Ascending aorta (tissue), 2 donors: ENCODE results near the gene TRIM56. TPM values are rescaled to one million over a fixed set of nuclear protein-coding genes. Genes with fewer than 3 reads are reported as not detected.
A peak's percentile ranks its signal among the peaks of the same experiment; 100 is the strongest.
"Not testable (repeated sequence)": the region's sequence is repeated elsewhere in the genome, so short reads cannot be mapped to it uniquely, and the experiment has no call there.

Experiments
- DNase-seq, 2 donors: peaks; one replicate each; pipeline ENCODE4 v3.0.0-alpha.2; 2019; ENCODE audit warnings: low spot score in 2 of 2
- H3K27ac ChIP-seq, 2 donors: fragments of 200-600 bp; sonication (generic); one replicate each; pipeline ENCODE4 v1.5.1; 2016 to 2017; ENCODE audit warnings: mild to moderate bottlenecking in 1 of 2
- H3K27me3 ChIP-seq: fragments of 200-600 bp; sonication (generic); one replicate; pipeline ENCODE4 v1.5.1; 2017
- H3K36me3 ChIP-seq, 2 donors: fragments of 200-600 bp; sonication (generic); one replicate each; pipeline ENCODE4 v1.5.1; 2016
- H3K4me1 ChIP-seq, 2 donors: fragments of 200-600 bp; sonication (generic); one replicate each; pipeline ENCODE4 v1.5.1; 2016 to 2017; ENCODE audit warnings: mild to moderate bottlenecking in 1 of 2
- H3K4me3 ChIP-seq, 2 donors: fragments of 200-600 bp; sonication (generic); one replicate each; pipeline ENCODE4 v1.5.1; 2016 to 2017; ENCODE audit warnings: mild to moderate bottlenecking in 1 of 2
- H3K9me3 ChIP-seq, 2 donors: fragments of 200-600 bp; sonication (generic); one replicate each; pipeline ENCODE4 v1.5.1; 2016
- intact Hi-C: fragments of 100-400 bp; cut with DNase I; formaldehyde crosslinking; loops from one replicate; pipeline ENCODE4 v1.15.1; 2023
- total RNA-seq: library from RNA; depleted of rRNA; stranded (reverse); fragments of >200 nt; gene quantifications from one replicate; pipeline ENCODE4 v1.1.0, GENCODE V29; 2016
- TF ChIP-seq, protein P1 (sequence below), 3 experiments: fragments of 200-600 bp in 2 of 3; fragments of 450-650 bp in 1 of 3; sonication (generic) in 2 of 3; IDR thresholded peaks; one replicate each; pipeline ENCODE4 v1.5.1; 2016 to 2019; ENCODE audit warnings: antibody characterized with exemption in 3 of 3, mild to moderate bottlenecking in 1 of 3, moderate library complexity in 1 of 3

The TRIM56 gene
- total RNA-seq, 1 donor from 2014 or later = 29.6 TPM

DNA sequence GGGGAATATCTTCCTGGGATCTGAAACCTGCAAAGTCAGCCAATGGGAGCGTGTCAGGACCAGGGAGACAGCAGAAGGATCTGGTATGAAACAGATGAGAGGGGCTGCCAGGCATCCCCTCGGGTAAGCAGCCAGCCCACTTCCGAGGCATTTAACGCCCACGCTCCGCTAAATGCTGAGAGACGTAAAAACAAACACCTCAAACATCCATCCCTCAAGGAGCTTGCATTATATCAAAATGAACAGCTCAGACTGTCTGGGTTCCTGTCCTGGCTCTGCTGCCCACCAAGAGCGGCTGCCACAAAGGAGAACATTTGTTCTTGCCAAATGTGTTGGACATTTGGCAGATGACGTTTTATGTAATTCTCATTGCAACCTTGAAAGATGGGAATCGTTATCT lies 34.6 kb downstream of the TRIM56 start:
- Histone ChIP-seq H3K36me3 (no peaks in the 10 kb centered on the region), H3K4me3 (no peak overlapping the region), H3K9me3 (no peaks in the 10 kb centered on the region), H3K27me3 (no peaks in the 10 kb centered on the region), H3K4me1 (peaks cover 6 to 55% of the 10 kb centered on the region in 2 donors), H3K27ac (peak overlapping the region; percentile 96 to 98)
- no peak for DNase-seq
- intact Hi-C loops = no loop called here
- TF ChIP-seq, protein P1, sequence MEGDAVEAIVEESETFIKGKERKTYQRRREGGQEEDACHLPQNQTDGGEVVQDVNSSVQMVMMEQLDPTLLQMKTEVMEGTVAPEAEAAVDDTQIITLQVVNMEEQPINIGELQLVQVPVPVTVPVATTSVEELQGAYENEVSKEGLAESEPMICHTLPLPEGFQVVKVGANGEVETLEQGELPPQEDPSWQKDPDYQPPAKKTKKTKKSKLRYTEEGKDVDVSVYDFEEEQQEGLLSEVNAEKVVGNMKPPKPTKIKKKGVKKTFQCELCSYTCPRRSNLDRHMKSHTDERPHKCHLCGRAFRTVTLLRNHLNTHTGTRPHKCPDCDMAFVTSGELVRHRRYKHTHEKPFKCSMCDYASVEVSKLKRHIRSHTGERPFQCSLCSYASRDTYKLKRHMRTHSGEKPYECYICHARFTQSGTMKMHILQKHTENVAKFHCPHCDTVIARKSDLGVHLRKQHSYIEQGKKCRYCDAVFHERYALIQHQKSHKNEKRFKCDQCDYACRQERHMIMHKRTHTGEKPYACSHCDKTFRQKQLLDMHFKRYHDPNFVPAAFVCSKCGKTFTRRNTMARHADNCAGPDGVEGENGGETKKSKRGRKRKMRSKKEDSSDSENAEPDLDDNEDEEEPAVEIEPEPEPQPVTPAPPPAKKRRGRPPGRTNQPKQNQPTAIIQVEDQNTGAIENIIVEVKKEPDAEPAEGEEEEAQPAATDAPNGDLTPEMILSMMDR (IDR thresholded peaks at IDR 0.05) = no peak

DNA sequence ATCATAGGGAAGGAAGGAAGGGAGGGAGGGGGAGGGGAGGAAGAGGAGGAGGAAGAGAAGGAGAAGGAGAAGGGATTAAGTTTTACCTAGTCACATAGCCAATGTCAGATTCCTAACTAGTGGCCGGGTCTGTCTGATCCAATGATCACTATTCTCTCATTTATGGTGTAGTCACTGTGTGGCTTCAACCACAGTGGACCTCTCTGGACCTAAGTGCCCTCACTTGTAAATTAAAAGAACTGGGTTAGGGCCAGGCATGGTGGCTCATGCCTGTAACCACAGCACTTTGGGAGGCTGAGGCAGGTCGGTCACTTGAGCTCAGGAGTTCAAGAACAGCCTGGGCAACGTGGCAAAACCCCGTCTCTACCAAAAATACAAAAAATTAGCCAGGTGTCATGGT lies 35.0 kb downstream of the TRIM56 start:
- peak overlapping the region; percentile 96 to 98 for H3K27ac ChIP-seq
- no peaks in the 10 kb centered on the region for H3K9me3 ChIP-seq
- DNase-seq = no peak
- no peak overlapping the region for H3K4me3 ChIP-seq
- TF ChIP-seq, protein P1 (IDR thresholded peaks at IDR 0.05) = no peak
- H3K27me3 ChIP-seq = no peaks in the 10 kb centered on the region
- peaks cover 6 to 59% of the 10 kb centered on the region in 2 donors for H3K4me1 ChIP-seq
- intact Hi-C loops = no loop called here
- no peaks in the 10 kb centered on the region for H3K36me3 ChIP-seq

DNA sequence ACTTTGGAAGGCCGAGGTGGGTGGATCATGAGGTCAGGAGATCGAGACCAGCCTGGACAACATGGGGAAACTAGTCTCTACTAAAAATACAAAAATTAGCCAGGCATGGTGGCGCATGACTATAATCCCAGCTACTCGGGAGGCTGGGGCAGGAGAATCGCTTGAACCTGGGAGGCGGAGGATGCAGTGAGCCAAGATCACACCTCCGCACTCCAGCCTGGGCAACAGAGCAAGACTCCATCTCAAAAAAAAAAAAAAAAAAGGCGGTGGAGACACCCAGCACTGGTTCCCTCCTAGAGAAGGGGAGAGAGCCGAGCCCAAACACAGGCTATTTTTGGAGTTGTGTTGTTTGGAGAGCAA lies 36.3 kb downstream of the TRIM56 start:
- not testable (repeated sequence) for H3K36me3 ChIP-seq, DNase-seq, H3K9me3 ChIP-seq, H3K4me3 ChIP-seq, H3K27me3 ChIP-seq
- intact Hi-C loops = loop anchor here (1.0 kb wide), 1 partner anchor 17 kb away; no protein-coding TSS in a partner anchor
- Histone ChIP-seq H3K27ac (peak overlapping the region; percentile 96 to 98), H3K4me1 (peaks cover 18 to 72% of the 10 kb centered on the region in 2 donors)

DNA sequence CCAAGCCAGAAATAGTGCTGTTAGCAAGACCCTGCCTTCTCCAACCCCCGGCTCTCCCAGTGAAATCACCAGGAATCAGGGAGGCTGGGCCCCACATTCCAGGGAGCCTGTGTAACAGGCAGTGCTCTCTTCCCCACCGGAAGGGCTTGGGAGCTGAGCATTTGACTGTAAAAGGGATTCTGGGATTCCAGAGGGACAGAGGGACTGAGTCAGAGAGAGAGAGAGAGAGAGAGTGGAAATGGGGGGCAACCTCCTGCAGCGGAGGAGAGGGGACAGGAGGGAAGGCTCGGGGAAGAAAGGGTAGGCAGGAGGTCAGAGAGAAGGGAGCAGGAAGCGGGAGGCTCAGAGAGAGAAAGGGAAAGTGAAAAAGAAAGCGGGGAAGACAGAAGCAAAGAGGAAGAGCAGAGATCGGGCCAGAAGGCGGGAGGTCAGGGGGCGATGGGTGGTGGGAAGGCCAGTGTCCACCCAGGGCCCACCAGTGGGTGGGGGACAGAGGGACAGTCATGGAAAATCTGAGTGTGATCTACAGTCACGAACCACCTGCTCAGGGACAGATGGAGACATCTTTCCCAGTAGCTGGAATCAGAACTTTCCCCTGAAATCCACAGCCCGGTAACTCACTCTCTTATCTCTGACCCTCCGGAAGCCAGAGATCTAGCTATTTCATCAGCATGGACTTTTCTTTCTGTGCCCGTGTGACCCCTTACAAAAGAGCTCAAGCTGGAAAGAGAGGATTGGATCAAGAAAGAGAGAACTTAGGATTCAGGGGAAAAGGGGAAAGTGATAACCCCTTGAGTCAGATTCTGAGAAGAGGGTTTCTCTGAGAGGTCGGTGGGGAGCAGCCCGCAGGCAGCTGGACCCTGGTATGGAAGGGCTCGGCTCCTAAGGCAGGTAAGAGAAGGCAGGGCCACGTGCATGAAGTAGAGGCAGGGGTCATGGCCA lies 37.0 kb downstream of the TRIM56 start:
- DNase-seq = peak; percentile 90 to 99
- Histone ChIP-seq H3K27ac (peak overlapping the region; percentile 96 to 98), H3K4me3 (peak overlapping the region; percentile 57 to 63), H3K9me3 (no peaks in the 10 kb centered on the region), H3K27me3 (no peaks in the 10 kb centered on the region), H3K36me3 (no peaks in the 10 kb centered on the region), H3K4me1 (peaks cover 18 to 75% of the 10 kb centered on the region in 2 donors)
- intact Hi-C loops = loop anchor here (1.0 kb wide), 1 partner anchor 16 kb away; no protein-coding TSS in a partner anchor
- TF ChIP-seq, protein P1 (IDR thresholded peaks at IDR 0.05) = no peak

DNA sequence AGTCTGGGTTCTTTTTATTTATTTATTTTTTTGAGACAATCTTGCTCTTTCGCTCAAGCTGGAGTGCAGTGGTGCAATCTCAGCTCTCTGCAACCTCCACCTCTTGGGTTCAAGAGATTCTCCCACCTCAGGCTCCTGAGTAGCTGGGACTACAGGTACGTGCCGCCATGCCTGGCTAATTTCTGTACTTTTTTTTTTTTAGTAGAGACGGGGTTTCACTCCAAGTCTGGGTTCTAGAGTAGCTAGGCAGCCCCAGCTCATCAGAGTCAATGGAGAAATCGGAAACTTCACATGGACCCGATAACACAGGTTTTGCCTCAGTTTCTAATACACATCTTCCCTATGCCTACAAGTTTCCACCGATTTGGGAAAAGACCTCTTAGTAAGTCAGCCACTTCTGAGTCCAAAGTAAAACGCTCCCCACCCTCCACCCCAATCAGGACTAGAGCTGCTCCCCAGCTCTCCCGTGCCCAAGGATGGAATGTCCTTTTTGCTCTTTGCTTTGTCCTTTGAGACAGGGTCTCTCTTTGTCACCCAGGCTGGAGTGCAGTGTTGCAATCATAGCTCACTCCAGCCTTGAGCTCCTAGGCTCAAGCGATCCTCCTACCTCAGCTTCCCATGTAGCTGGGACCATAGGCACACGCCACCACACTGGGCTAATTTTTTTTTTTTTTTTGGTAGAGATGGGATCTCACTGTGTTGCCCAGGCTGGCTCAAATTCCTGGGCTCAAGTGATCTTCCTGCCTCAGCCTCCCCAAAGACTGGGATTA lies 37.8 kb downstream of the TRIM56 start:
- Histone ChIP-seq H3K27ac (peak overlapping the region; percentile 96 to 98), H3K9me3 (no peaks in the 10 kb centered on the region), H3K27me3 (no peaks in the 10 kb centered on the region), H3K36me3 (peaks cover 0 to 4% of the 10 kb centered on the region in 2 donors), H3K4me1 (peaks cover 18 to 71% of the 10 kb centered on the region in 2 donors), H3K4me3 (peak overlapping the region; percentile 57 to 63)
- intact Hi-C loops = no loop called here
- TF ChIP-seq, protein P1 (IDR thresholded peaks at IDR 0.05) = no peak
- DNase-seq = no peak

DNA sequence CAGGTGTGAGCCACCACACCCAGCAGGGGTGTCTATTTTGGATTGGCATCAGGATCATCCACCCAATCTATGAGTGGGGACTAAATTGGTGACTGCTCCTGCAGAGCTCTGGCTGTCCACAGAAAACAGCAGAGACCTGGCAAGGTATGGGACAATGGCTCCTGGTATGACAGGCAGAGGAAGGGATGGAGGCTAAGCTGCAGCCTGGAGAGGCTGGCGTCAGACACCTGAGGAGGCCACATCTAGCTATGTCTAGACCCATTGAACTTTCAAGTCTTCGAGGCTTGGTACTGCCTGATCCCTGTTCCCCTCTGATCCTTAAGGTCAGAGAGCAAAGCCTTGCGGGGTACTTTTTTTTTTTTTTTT lies 38.4 kb downstream of the TRIM56 start:
- no peaks in the 10 kb centered on the region for H3K9me3 ChIP-seq
- TF ChIP-seq, protein P1 (IDR thresholded peaks at IDR 0.05) = no peak
- H3K4me1 ChIP-seq = peaks cover 18 to 75% of the 10 kb centered on the region in 2 donors
- H3K36me3 ChIP-seq = peaks cover 0 to 9% of the 10 kb centered on the region in 2 donors
- no peak for DNase-seq
- no peaks in the 10 kb centered on the region for H3K27me3 ChIP-seq
- H3K27ac ChIP-seq = peak overlapping the region; percentile 96 to 98
- no peak overlapping the region for H3K4me3 ChIP-seq
- intact Hi-C loops = no loop called here
